Measurements from ENCODE around the gene FAN1. TPM values are rescaled to one million over a fixed set of nuclear protein-coding genes. Genes with fewer than 3 reads are reported as not detected.

FAN1 gene
- total and polyA plus RNA-seq, 2 of the 13 experiments (the other 11 are each of a cell fraction or from before 2014, with no cell fraction given), result 10.8 to 20.1 TPM

- TF ChIP-seq ZNF513 (CRISPR knock-in tag; conservative IDR thresholded peaks at IDR 0.05) (no peak), ZNF83 (CRISPR knock-in tag; IDR thresholded peaks at IDR 0.05; ENCODE audit: borderline replicate concordance) (0 out of 2 replicates have a peak, but pooled peaks have one; percentile 72), EP300 (IDR thresholded peaks at IDR 0.05; ENCODE audit: low read depth in 2 of 2, low read length in 2 of 2) (0 out of 4 replicates have a peak, but pooled peaks of 1 of the 2 experiments have one; percentile 6), EP300 (CRISPR knock-in tag; IDR thresholded peaks at IDR 0.05; ENCODE audit: borderline replicate concordance) (no peak), POGZ (CRISPR knock-in tag; IDR thresholded peaks at IDR 0.05) (no peak; the same call in 1 of the 2 replicates), ZNF746 (CRISPR knock-in tag; IDR thresholded peaks at IDR 0.05) (no peak), IKZF4 (CRISPR knock-in tag; IDR thresholded peaks at IDR 0.05; ENCODE audit: borderline replicate concordance, low read depth, not compliant biosample characterization) (no peak), ZNF883 (CRISPR knock-in tag; IDR thresholded peaks at IDR 0.05; ENCODE audit: not compliant biosample characterization) (no peak), ARNTL (CRISPR knock-in tag; IDR thresholded peaks at IDR 0.05) (no peak), ZNF235 (CRISPR knock-in tag; IDR thresholded peaks at IDR 0.05; ENCODE audit: borderline replicate concordance) (0 out of 2 replicates have a peak, but pooled peaks have one; percentile 38), ZNF101 (CRISPR knock-in tag; IDR thresholded peaks at IDR 0.05; ENCODE audit: borderline replicate concordance, low read depth) (no peak), ZFP91 (CRISPR knock-in tag; IDR thresholded peaks at IDR 0.05; ENCODE audit: borderline replicate concordance) (peak; percentile 73; the same call in 1 of the 2 replicates), ZNF383 (CRISPR knock-in tag; IDR thresholded peaks at IDR 0.05; ENCODE audit: borderline replicate concordance) (no peak), ZNF343 (CRISPR knock-in tag; IDR thresholded peaks at IDR 0.05) (no peak), AGO1 (IDR thresholded peaks at IDR 0.05; ENCODE audit: low read depth, low read length, poor library complexity, severe bottlenecking) (no peak), ZNF136 (CRISPR knock-in tag; IDR thresholded peaks at IDR 0.05; ENCODE audit: low read depth) (0 out of 2 replicates have a peak, but pooled peaks have one; percentile 43), ZGPAT (CRISPR knock-in tag; IDR thresholded peaks at IDR 0.05) (peak; percentile 35; the same call in 1 of the 2 replicates), NR2F1 (CRISPR knock-in tag; IDR thresholded peaks at IDR 0.05) (peak; percentile 16 to 74; a peak in 2 of 4 replicates), CENPBD1 (CRISPR knock-in tag; IDR thresholded peaks at IDR 0.05; ENCODE audit: borderline replicate concordance, low read depth) (0 out of 2 replicates have a peak, but pooled peaks have one; percentile 41)
These were observed 87.8 kb downstream of the FAN1 start, which contains the start of gene MTMR10 (continued) for GRCh38 chr15:30991255-30992235.
